ENCODE results near the gene NUDC. TPM values are rescaled to one million over a fixed set of nuclear protein-coding genes. Genes with fewer than 3 reads are reported as not detected.

NUDC gene
- total and polyA plus RNA-seq, 9 of the 15 experiments (the other 6 are each of a cell fraction or from before 2014, with no cell fraction given): 9.8 to 234 (median 149) TPM

GRCh38 chr1:26889551-26890466 is 31.7 kb upstream of the NUDC start, which contains the start of gene GPN2 (continued):
- TF ChIP-seq TBL1XR1 (IDR thresholded peaks at IDR 0.05; ENCODE audit: low read length in 2 of 2) (peak in 1 of 2 experiments; percentile 68; a peak in 2 of 4 replicates), ZNF57 (CRISPR knock-in tag; IDR thresholded peaks at IDR 0.05) (no peak), CBFB (CRISPR knock-in tag; IDR thresholded peaks at IDR 0.05) (no peak), FOXK1 (CRISPR knock-in tag; IDR thresholded peaks at IDR 0.05; ENCODE audit: borderline replicate concordance) (peak; percentile 85; the same call in 1 of the 2 replicates), PBX2 (CRISPR knock-in tag; IDR thresholded peaks at IDR 0.05; ENCODE audit: low read depth) (0 out of 2 replicates have a peak, but pooled peaks have one; percentile 2), PBX2 (tag; conservative IDR thresholded peaks at IDR 0.05; ENCODE audit: low read depth) (no peak), ZSCAN32 (CRISPR knock-in tag; IDR thresholded peaks at IDR 0.05) (no peak), EZH2 (IDR thresholded peaks at IDR 0.05; ENCODE audit: borderline replicate concordance, low read depth, low read length) (no peak), CREM (IDR thresholded peaks at IDR 0.05; ENCODE audit: low read depth) (peak; percentile 92), NBN (IDR thresholded peaks at IDR 0.05; ENCODE audit: low read depth) (peak; percentile 48; the same call in 1 of the 2 replicates), MTF1 (CRISPR knock-in tag; IDR thresholded peaks at IDR 0.05; ENCODE audit: borderline replicate concordance) (no peak), PTBP1 (IDR thresholded peaks at IDR 0.05; ENCODE audit: low read depth, low read length) (peak; percentile 90), SOX6 (IDR thresholded peaks at IDR 0.05) (peak; percentile 24; the same call in 1 of the 2 replicates), POLR3A (IDR thresholded peaks at IDR 0.05; ENCODE audit: borderline replicate concordance, extremely low read depth, insufficient read depth, insufficient read length) (no peak), ZNF695 (CRISPR knock-in tag; IDR thresholded peaks at IDR 0.05) (no peak), ZNF324 (CRISPR knock-in tag; IDR thresholded peaks at IDR 0.05) (no peak), ZFP91 (CRISPR knock-in tag; IDR thresholded peaks at IDR 0.05) (peak; percentile 67; the same call in 1 of the 2 replicates), ATF7 (IDR thresholded peaks at IDR 0.05) (peak; percentile 84), E2F5 (CRISPR knock-in tag; IDR thresholded peaks at IDR 0.05) (peak; percentile 87), TAF1 (IDR thresholded peaks at IDR 0.05; ENCODE audit: control insufficient read depth, extremely low read depth, insufficient read depth, low read length, severe bottlenecking) (peak; percentile 71), GTF2A2 (tag; IDR thresholded peaks at IDR 0.05) (no peak), NFE2L1 (tag; IDR thresholded peaks at IDR 0.05; ENCODE audit: borderline replicate concordance, low read depth) (no peak), SMAD3 (CRISPR knock-in tag; conservative IDR thresholded peaks at IDR 0.05) (no peak), HDAC1 (IDR thresholded peaks at IDR 0.05) (peak in 1 of 2 experiments; percentile 96; a peak in 3 of 4 replicates)
